ENCODE results near the gene FRAT1. TPM values are rescaled to one million over a fixed set of nuclear protein-coding genes. Genes with fewer than 3 reads are reported as not detected.

The FRAT1 gene
- total RNA-seq, 1 donor from 2014 or later, result 1.4 TPM

DNA sequence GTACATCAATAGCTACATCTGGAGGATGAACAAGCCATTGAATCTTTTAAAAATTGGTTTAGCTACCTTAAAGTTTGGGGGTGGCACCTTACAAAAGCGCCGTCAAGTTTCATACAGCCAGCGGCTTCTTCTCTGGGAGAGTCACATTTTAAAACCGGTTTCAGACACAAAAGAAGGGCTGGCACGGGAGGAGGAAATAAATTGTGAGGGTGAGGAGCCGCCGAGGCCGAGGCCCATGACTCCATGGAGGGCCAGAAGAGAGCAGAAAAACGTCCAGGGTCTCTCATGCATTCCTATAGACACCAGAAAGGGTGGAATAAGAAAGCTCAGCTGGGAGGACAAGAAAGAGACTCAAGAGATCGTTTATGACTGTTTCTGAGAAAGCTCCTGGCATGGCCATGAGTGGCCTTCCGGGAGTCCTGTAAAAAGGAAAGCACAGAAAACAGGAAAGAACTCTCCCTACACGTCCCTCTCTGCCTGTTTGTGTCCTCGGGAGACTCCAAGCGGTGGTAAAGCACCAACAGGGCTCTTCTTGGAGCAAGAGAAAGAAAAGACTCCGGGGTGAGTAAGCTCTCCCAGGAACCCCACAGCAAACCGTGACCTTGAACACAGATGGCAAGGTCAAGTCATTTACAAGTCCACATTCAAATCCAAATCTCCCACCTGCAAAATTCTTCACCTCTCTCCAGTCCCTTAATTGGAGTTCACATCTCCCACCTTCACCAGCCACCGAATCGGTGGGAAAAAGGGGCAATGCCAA is 13.7 kb downstream of the FRAT1 start:
- peak; percentile 67 for DNase-seq (ENCODE audit: low read depth)
- peak overlapping the region; percentile 19 for H3K27ac ChIP-seq (ENCODE audit: low read depth, low read length)
- H3K27ac Mint-ChIP-seq (ENCODE audit: unreplicated experiment), result peak overlapping the region; percentile 91

DNA sequence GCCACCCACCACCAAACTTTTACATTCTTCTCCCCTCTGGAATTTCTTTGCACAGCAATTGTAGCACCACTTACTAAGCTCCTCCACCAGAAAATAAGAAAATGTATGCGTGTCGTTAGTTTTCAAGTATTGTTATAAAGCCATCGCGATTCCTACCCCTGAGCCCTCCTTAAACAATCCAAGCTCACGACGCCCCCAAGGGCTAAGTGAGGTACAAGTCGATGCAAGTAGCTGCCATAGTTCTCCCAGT is 14.2 kb downstream of the FRAT1 start:
- no peak for FAIRE-seq
- Histone ChIP-seq H3K36me3 (ENCODE audit: insufficient read depth, low read length) (no peaks in the 10 kb centered on the region), H3K9ac (ENCODE audit: low read length) (peak overlapping the region; percentile 98), H2AFZ (ENCODE audit: low read depth, low read length) (peak overlapping the region; percentile 96), H3K79me2 (ENCODE audit: insufficient read depth, low read length) (peaks cover 7% of the 10 kb centered on the region), H3K27me3 (ENCODE audit: insufficient read depth, low read length) (peaks cover 27% of the 10 kb centered on the region), H3K9me3 (ENCODE audit: insufficient read depth, low read depth, low read length) (no peaks in the 10 kb centered on the region), H4K20me1 (ENCODE audit: insufficient read depth, low read length) (peaks cover 7% of the 10 kb centered on the region), H3K4me3 (ENCODE audit: insufficient read depth, low read depth, low read length) (peak overlapping the region; percentile 72), H3K27ac (ENCODE audit: low read depth, low read length) (peak overlapping the region; percentile 19), H3K4me1 (ENCODE audit: insufficient read depth, low read length) (peaks cover 11% of the 10 kb centered on the region), H3K4me2 (ENCODE audit: low read length) (peak overlapping the region; percentile 84)
- peaks cover 2% of the 10 kb centered on the region for H3K9me3 Mint-ChIP-seq (ENCODE audit: unreplicated experiment)
- peak; percentile 24 for DNase-seq (ENCODE audit: low read depth)
- H3K36me3 Mint-ChIP-seq (ENCODE audit: low read depth, unreplicated experiment), result peaks cover 7% of the 10 kb centered on the region
- peaks cover 31% of the 10 kb centered on the region for H3K4me1 Mint-ChIP-seq (ENCODE audit: low read depth, unreplicated experiment)
- H3K4me3 Mint-ChIP-seq (ENCODE audit: unreplicated experiment), result peak overlapping the region; percentile 92
- H3K27ac Mint-ChIP-seq (ENCODE audit: unreplicated experiment), result peak overlapping the region; percentile 91
- peaks cover 14% of the 10 kb centered on the region for H3K27me3 Mint-ChIP-seq (ENCODE audit: low read depth, unreplicated experiment)
- TF ChIP-seq, protein P1, sequence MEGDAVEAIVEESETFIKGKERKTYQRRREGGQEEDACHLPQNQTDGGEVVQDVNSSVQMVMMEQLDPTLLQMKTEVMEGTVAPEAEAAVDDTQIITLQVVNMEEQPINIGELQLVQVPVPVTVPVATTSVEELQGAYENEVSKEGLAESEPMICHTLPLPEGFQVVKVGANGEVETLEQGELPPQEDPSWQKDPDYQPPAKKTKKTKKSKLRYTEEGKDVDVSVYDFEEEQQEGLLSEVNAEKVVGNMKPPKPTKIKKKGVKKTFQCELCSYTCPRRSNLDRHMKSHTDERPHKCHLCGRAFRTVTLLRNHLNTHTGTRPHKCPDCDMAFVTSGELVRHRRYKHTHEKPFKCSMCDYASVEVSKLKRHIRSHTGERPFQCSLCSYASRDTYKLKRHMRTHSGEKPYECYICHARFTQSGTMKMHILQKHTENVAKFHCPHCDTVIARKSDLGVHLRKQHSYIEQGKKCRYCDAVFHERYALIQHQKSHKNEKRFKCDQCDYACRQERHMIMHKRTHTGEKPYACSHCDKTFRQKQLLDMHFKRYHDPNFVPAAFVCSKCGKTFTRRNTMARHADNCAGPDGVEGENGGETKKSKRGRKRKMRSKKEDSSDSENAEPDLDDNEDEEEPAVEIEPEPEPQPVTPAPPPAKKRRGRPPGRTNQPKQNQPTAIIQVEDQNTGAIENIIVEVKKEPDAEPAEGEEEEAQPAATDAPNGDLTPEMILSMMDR (IDR thresholded peaks at IDR 0.05; ENCODE audit: insufficient read depth, low read depth, low read length), result no peak
- no peak for TF ChIP-seq EZH2 (IDR thresholded peaks at IDR 0.05; ENCODE audit: insufficient read depth, low read length)

More for the DNA sequence above, 13.7 kb downstream of the FRAT1 start:
- H3K36me3 ChIP-seq (ENCODE audit: insufficient read depth, low read length), result no peaks in the 10 kb centered on the region
- H4K20me1 ChIP-seq (ENCODE audit: insufficient read depth, low read length), result peaks cover 7% of the 10 kb centered on the region
- Mint-ChIP-seq H3K4me3 (ENCODE audit: unreplicated experiment) (peak overlapping the region; percentile 92), H3K9me3 (ENCODE audit: unreplicated experiment) (peaks cover 2% of the 10 kb centered on the region), H3K4me1 (ENCODE audit: low read depth, unreplicated experiment) (peaks cover 31% of the 10 kb centered on the region), H3K27me3 (ENCODE audit: low read depth, unreplicated experiment) (peaks cover 9% of the 10 kb centered on the region), H3K36me3 (ENCODE audit: low read depth, unreplicated experiment) (peaks cover 9% of the 10 kb centered on the region)
- H3K4me2 ChIP-seq (ENCODE audit: low read length), result peak overlapping the region; percentile 84
- peak overlapping the region; percentile 96 for H2AFZ ChIP-seq (ENCODE audit: low read depth, low read length)
- no peak for FAIRE-seq
- H3K4me3 ChIP-seq (ENCODE audit: insufficient read depth, low read depth, low read length), result peak overlapping the region; percentile 72
- peaks cover 22% of the 10 kb centered on the region for H3K27me3 ChIP-seq (ENCODE audit: insufficient read depth, low read length)
- H3K9me3 ChIP-seq (ENCODE audit: insufficient read depth, low read depth, low read length), result no peaks in the 10 kb centered on the region
- peaks cover 7% of the 10 kb centered on the region for H3K79me2 ChIP-seq (ENCODE audit: insufficient read depth, low read length)
- H3K9ac ChIP-seq (ENCODE audit: low read length), result peak overlapping the region; percentile 98
- peaks cover 11% of the 10 kb centered on the region for H3K4me1 ChIP-seq (ENCODE audit: insufficient read depth, low read length)
- TF ChIP-seq, protein P1 (IDR thresholded peaks at IDR 0.05; ENCODE audit: insufficient read depth, low read depth, low read length), result no peak
- TF ChIP-seq EZH2 (IDR thresholded peaks at IDR 0.05; ENCODE audit: insufficient read depth, low read length), result no peak
